Measurements from ENCODE around the gene REV3L. TPM values are rescaled to one million over a fixed set of nuclear protein-coding genes. Genes with fewer than 3 reads are reported as not detected.
A peak's percentile ranks its signal among the peaks of the same experiment; 100 is the strongest.
"Not testable (repeated sequence)": the region's sequence is repeated elsewhere in the genome, so short reads cannot be mapped to it uniquely, and the experiment has no call there.

The REV3L gene
- total RNA-seq, 1 experiment from 2014 or later = 25.3 TPM

DNA sequence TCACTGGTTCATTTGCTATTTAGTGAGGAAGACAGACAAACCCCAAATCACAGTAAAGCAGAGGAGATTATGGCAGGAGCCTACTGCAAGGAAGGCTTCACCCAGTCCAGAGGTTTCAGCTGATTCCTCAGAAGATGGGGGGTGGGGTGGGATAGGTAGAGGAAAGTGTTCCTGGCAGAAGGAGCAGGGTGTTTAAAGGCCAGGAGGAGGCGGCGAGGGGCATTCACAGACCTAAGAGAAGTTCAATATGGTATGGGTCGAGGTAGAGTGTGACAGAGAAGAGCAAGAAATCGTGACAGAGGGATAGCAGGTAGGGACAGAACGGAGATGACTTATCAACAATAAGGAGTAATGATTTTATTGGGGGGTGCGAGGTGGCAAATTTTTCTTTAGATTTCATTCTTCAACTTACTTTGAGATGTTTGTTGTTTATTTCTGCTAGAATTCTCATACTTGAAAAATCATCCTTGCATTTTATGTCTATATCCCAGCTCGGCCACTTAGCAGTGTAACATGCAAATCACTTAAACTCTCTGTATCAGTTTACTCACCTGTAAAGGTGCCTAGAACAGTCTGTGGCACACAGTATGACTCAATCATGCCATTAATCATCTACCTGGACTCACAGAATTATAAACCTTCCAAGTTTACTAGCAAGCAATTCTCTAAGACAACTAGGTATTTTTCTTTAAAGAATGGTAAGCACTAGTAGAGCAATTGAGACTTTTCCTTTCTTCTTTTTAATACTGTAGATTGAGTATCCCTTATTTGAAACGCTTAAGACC, 176.7 kb downstream of the REV3L start:
- peak; percentile 36 for DNase-seq
- no peak for TF ChIP-seq EZH2 (IDR thresholded peaks at IDR 0.05; ENCODE audit: low read length, unreplicated experiment)
- TF ChIP-seq, protein P1, sequence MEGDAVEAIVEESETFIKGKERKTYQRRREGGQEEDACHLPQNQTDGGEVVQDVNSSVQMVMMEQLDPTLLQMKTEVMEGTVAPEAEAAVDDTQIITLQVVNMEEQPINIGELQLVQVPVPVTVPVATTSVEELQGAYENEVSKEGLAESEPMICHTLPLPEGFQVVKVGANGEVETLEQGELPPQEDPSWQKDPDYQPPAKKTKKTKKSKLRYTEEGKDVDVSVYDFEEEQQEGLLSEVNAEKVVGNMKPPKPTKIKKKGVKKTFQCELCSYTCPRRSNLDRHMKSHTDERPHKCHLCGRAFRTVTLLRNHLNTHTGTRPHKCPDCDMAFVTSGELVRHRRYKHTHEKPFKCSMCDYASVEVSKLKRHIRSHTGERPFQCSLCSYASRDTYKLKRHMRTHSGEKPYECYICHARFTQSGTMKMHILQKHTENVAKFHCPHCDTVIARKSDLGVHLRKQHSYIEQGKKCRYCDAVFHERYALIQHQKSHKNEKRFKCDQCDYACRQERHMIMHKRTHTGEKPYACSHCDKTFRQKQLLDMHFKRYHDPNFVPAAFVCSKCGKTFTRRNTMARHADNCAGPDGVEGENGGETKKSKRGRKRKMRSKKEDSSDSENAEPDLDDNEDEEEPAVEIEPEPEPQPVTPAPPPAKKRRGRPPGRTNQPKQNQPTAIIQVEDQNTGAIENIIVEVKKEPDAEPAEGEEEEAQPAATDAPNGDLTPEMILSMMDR (conservative IDR thresholded peaks at IDR 0.05; ENCODE audit: low read depth, low read length) = no peak
- TF ChIP-seq EZH2phosphoT487 (IDR thresholded peaks at IDR 0.05; ENCODE audit: borderline replicate concordance, low read length) = no peak

DNA sequence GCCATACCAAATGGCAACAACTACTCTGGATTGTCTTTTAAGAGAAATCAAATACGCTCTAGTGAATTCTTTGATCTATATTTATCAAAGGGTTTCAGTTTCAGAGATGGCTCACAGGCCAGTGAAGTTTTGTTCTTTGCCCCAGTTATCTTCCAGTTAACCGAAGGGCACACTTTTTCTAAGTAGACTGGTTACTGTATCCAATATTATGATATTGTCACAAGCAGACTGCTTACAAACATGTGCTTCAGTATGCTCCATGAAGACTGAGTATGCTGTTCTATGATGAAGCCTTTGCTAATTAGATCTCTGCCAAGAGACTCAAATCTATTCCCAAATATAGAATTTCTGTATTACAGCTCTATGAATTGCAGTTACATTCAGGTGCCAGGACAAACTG, 181.1 kb downstream of the REV3L start:
- H3K4me1 ChIP-seq (ENCODE audit: insufficient read depth, low read length) = peaks cover 5% of the 10 kb centered on the region; the same call in 1 of the 2 replicates
- H3K4me3 ChIP-seq (ENCODE audit: low read length) = no peak overlapping the region
- no peaks in the 10 kb centered on the region for H3K9me3 ChIP-seq (ENCODE audit: low read length)
- H3K27ac ChIP-seq (ENCODE audit: low read length) = no peak overlapping the region
- no peaks in the 10 kb centered on the region for H3F3A ChIP-seq (ENCODE audit: low read length, unreplicated experiment)
- no peaks in the 10 kb centered on the region for H3K79me2 ChIP-seq (ENCODE audit: low read length)
- no peak overlapping the region for H3K9ac ChIP-seq (ENCODE audit: low read length)
- intact Hi-C loops (cut with micrococcal nuclease) = no loop called here
- H3K27me3 ChIP-seq (ENCODE audit: low read length) = no peaks in the 10 kb centered on the region
- H3K4me2 ChIP-seq (ENCODE audit: low read length) = no peak overlapping the region
- ChIA-PET CTCF (no interaction called here), POLR2A (ENCODE audit: unreplicated experiment) (no interaction called here)
- no peaks in the 10 kb centered on the region for H4K20me1 ChIP-seq (ENCODE audit: low read length)
- DNase-seq = no peak
- no peak for ATAC-seq
- H3K36me3 ChIP-seq (ENCODE audit: low read depth, low read length) = peaks cover 8% of the 10 kb centered on the region
- no peak overlapping the region for H2AFZ ChIP-seq (ENCODE audit: low read length)
- no peak for TF ChIP-seq EZH2phosphoT487 (IDR thresholded peaks at IDR 0.05; ENCODE audit: borderline replicate concordance, low read length)
- TF ChIP-seq, protein P1 (conservative IDR thresholded peaks at IDR 0.05; ENCODE audit: low read depth, low read length) = no peak
- TF ChIP-seq EZH2 (IDR thresholded peaks at IDR 0.05; ENCODE audit: low read length, unreplicated experiment) = no peak
- BruUV-seq (replicated peaks) = no TSS peak
- no peaks in the 10 kb centered on the region for H3K9me2 ChIP-seq (replicated peaks; ENCODE audit: low read length)

More for the DNA sequence above, 176.7 kb downstream of the REV3L start:
- Histone ChIP-seq H3K9me2 (replicated peaks; ENCODE audit: low read length) (no peaks in the 10 kb centered on the region), H3K4me2 (ENCODE audit: low read length) (no peak overlapping the region), H3K27ac (ENCODE audit: low read length) (no peak overlapping the region), H3K4me1 (ENCODE audit: insufficient read depth, low read length) (peaks cover 5% of the 10 kb centered on the region; the same call in 1 of the 2 replicates), H3K9ac (ENCODE audit: low read length) (no peak overlapping the region), H4K20me1 (ENCODE audit: low read length) (no peaks in the 10 kb centered on the region), H3K27me3 (ENCODE audit: low read length) (no peaks in the 10 kb centered on the region), H2AFZ (ENCODE audit: low read length) (no peak overlapping the region), H3F3A (ENCODE audit: low read length, unreplicated experiment) (no peaks in the 10 kb centered on the region), H3K36me3 (ENCODE audit: low read depth, low read length) (peaks cover 9% of the 10 kb centered on the region), H3K79me2 (ENCODE audit: low read length) (no peaks in the 10 kb centered on the region), H3K9me3 (ENCODE audit: low read length) (no peaks in the 10 kb centered on the region), H3K4me3 (ENCODE audit: low read length) (no peak overlapping the region)
- POLR2A ChIA-PET (ENCODE audit: unreplicated experiment) = no interaction called here
- no peak for ATAC-seq
- no TSS peak for BruUV-seq (replicated peaks)
- intact Hi-C loops (cut with micrococcal nuclease) = no loop called here
- CTCF ChIA-PET = no interaction called here

DNA sequence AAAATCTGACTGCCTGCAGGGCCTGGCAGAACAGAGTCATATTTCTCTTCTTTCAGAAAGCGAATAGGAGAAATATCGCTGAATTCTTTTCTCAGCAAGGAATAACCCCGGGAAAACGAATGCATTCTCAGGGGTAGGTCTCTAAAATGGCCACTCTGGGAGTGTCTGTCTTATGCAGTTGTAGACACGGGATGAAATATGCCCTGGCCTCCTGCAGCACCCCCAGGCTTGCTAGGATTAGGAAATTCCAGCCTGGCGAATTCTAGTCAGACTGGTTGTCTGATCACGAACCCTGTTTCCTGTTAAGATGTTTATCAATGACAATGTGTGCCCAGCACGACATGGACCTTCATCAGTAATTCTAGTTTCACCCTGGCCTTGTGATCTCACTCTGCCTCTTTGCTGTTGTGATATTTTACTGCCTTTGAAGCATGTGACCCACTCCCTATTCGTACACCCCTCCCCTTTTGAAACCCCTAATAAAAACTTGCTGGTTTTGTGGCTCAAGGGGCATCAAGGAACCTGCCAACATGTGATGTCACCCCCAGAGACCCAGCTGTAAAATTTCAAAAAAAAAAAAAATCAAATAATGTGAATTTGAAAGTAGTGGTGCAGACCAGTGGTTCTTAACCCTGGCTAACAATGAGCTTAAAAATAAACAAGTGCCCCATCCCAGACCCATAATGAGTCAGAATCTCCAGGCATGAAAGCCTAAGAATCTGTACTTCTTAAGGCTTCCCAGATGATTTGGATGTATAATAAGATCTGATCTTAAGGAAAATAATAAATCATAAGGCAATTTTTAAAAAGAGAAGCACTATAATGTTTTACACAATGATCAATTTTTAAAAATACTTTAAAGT, 181.8 kb downstream of the REV3L start:
- H3K4me1 ChIP-seq (ENCODE audit: insufficient read depth, low read length); H3K36me3 ChIP-seq (ENCODE audit: low read depth, low read length); H3K79me2 ChIP-seq (ENCODE audit: low read length); H3K9me3 ChIP-seq (ENCODE audit: low read length); ATAC-seq; H3K27me3 ChIP-seq (ENCODE audit: low read length); H3K9ac ChIP-seq (ENCODE audit: low read length); H3F3A ChIP-seq (ENCODE audit: low read length, unreplicated experiment); H3K4me3 ChIP-seq (ENCODE audit: low read length); intact Hi-C loops (cut with micrococcal nuclease); H4K20me1 ChIP-seq (ENCODE audit: low read length); H3K27ac ChIP-seq (ENCODE audit: low read length); CTCF ChIA-PET; BruUV-seq (replicated peaks); POLR2A ChIA-PET (ENCODE audit: unreplicated experiment); DNase-seq; H3K4me2 ChIP-seq (ENCODE audit: low read length); H3K9me2 ChIP-seq (replicated peaks; ENCODE audit: low read length); H2AFZ ChIP-seq (ENCODE audit: low read length): not testable (repeated sequence)

All from PC-3 (cell line).